ENCODE measurements around the gene CIZ1. TPM values are rescaled to one million over a fixed set of nuclear protein-coding genes. Genes with fewer than 3 reads are reported as not detected.
"Not testable (repeated sequence)": the region's sequence is repeated elsewhere in the genome, so short reads cannot be mapped to it uniquely, and the experiment has no call there.

Gene CIZ1
- total RNA-seq, 1 donor from 2014 or later = 18.5 TPM

GRCh38 chr9:128146591-128147120 is 44.7 kb downstream of the CIZ1 start:
- no peak for DNase-seq (ENCODE audit: low read depth, low spot score)

GRCh38 chr9:128145951-128146351 is 45.4 kb downstream of the CIZ1 start:
- no peak for DNase-seq (ENCODE audit: low read depth, low spot score)

- DNase-seq (ENCODE audit: low read depth, low spot score) = no peak
These were observed 45.8 kb downstream of the CIZ1 start for GRCh38 chr9:128145536-128145935.

GRCh38 chr9:128144239-128145181 is 46.9 kb downstream of the CIZ1 start:
- DNase-seq (ENCODE audit: low read depth, low spot score) = no peak

- DNase-seq (ENCODE audit: low read depth, low spot score) = no peak
These were observed 47.7 kb downstream of the CIZ1 start for GRCh38 chr9:128143525-128144238.

- DNase-seq (ENCODE audit: low read depth, low spot score) = no peak
These were observed 48.8 kb downstream of the CIZ1 start for GRCh38 chr9:128142596-128142995.

GRCh38 chr9:128142061-128142460 is 49.3 kb downstream of the CIZ1 start:
- DNase-seq (ENCODE audit: low read depth, low spot score) = no peak

- no peak for DNase-seq (ENCODE audit: low read depth, low spot score)
These were observed 49.8 kb downstream of the CIZ1 start for GRCh38 chr9:128141604-128142003.

GRCh38 chr9:128139621-128140020 is 51.8 kb downstream of the CIZ1 start:
- DNase-seq (ENCODE audit: low read depth, low spot score) = no peak

GRCh38 chr9:128138001-128138400 is 53.4 kb downstream of the CIZ1 start:
- no peak for DNase-seq (ENCODE audit: low read depth, low spot score)

- no peak for DNase-seq (ENCODE audit: low read depth, low spot score)
These were observed 54.3 kb downstream of the CIZ1 start for GRCh38 chr9:128136816-128137793.

- DNase-seq (ENCODE audit: low read depth, low spot score) = not testable (repeated sequence)
These were observed 55.8 kb downstream of the CIZ1 start for GRCh38 chr9:128135561-128135960.

GRCh38 chr9:128132139-128132538 is 59.2 kb downstream of the CIZ1 start:
- not testable (repeated sequence) for DNase-seq (ENCODE audit: low read depth, low spot score)

- DNase-seq (ENCODE audit: low read depth, low spot score) = not testable (repeated sequence)
These were observed 60.0 kb downstream of the CIZ1 start for GRCh38 chr9:128131346-128131745.

- DNase-seq (ENCODE audit: low read depth, low spot score) = not testable (repeated sequence)
These were observed 60.7 kb downstream of the CIZ1 start for GRCh38 chr9:128130651-128131050.

- not testable (repeated sequence) for DNase-seq (ENCODE audit: low read depth, low spot score)
These were observed 61.3 kb downstream of the CIZ1 start for GRCh38 chr9:128129976-128130590.

- DNase-seq (ENCODE audit: low read depth, low spot score) = no peak
These were observed 62.4 kb downstream of the CIZ1 start for GRCh38 chr9:128128836-128129590.

GRCh38 chr9:128127990-128128835 is 63.2 kb downstream of the CIZ1 start:
- DNase-seq (ENCODE audit: low read depth, low spot score) = peak; percentile 49

GRCh38 chr9:128127568-128127989 is 63.8 kb downstream of the CIZ1 start, which contains the start of gene PTGES2:
TSS of gene PTGES2 (minus strand) at chr9:128127729. CDS start at chr9:128127717, 12 bp downstream.
- peak; percentile 55 for DNase-seq (ENCODE audit: low read depth, low spot score)
